A673 (cell line): ENCODE measurements around the gene AQP6.

Source experiments
- EZH2 ChIP-seq: fragments of 200-600 bp; sonication (generic); IDR thresholded peaks from 2 replicates; pipeline ENCODE4 v1.6.1; 2017; ENCODE audit warnings: borderline replicate concordance, low read depth, mild to moderate bottlenecking, mixed read lengths, antibody characterized with exemption, low read length; ENCODE audit not compliant: poor library complexity, severe bottlenecking
- TF ChIP-seq, protein P1 (sequence below): fragments of 300-800, 200-600 bp; sonication (generic); conservative IDR thresholded peaks from 2 replicates; pipeline ENCODE4 v1.5.1; 2017; ENCODE audit warnings: low read depth, mild to moderate bottlenecking, antibody characterized with exemption, low read length, moderate library complexity, mixed read lengths

DNA sequence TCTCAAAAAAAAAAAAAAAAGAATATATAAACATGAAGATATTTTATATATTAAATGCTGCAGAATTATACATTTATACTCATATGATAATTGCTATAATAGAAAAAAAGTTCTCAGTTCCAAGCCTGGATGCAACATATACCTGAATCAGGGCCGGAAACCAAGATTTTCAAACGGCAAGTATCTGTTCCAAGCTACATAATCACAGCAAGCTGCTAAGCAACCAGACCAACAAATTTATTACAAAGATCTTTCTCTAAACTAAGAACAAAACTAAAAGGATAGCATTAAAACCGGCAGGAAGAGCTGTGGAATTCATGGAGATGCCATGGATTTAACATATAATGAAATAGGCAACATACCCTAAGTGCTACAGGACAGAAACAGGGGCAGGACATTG, 45.4 kb downstream of the AQP6 start:
- TF ChIP-seq, protein P1, sequence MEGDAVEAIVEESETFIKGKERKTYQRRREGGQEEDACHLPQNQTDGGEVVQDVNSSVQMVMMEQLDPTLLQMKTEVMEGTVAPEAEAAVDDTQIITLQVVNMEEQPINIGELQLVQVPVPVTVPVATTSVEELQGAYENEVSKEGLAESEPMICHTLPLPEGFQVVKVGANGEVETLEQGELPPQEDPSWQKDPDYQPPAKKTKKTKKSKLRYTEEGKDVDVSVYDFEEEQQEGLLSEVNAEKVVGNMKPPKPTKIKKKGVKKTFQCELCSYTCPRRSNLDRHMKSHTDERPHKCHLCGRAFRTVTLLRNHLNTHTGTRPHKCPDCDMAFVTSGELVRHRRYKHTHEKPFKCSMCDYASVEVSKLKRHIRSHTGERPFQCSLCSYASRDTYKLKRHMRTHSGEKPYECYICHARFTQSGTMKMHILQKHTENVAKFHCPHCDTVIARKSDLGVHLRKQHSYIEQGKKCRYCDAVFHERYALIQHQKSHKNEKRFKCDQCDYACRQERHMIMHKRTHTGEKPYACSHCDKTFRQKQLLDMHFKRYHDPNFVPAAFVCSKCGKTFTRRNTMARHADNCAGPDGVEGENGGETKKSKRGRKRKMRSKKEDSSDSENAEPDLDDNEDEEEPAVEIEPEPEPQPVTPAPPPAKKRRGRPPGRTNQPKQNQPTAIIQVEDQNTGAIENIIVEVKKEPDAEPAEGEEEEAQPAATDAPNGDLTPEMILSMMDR, result no peak
- TF ChIP-seq EZH2, result no peak
